T-helper 2 cell treated with Interferon-gamma antibody and Interleukin-4, amounts not matched to agents 5 μg/mL and 100 μg/mL, for 36 hours (primary cell): ENCODE measurements around the gene MYO1E.
"Not testable (repeated sequence)": the region's sequence is repeated elsewhere in the genome, so short reads cannot be mapped to it uniquely, and the experiment has no call there.

Experiments
- DNase-seq: peaks from one replicate; pipeline ENCODE4 v3.0.0; 2021; ENCODE audit warnings: low spot score
- H3K27ac Mint-ChIP-seq: one replicate; pipeline ENCODE4 v1.8.0; 2021; ENCODE audit warnings: mild to moderate bottlenecking, mixed read lengths
- H3K27me3 Mint-ChIP-seq: one replicate; pipeline ENCODE4 v1.8.0; 2021; ENCODE audit warnings: low read depth, mixed read lengths
- H3K36me3 Mint-ChIP-seq: one replicate; pipeline ENCODE4 v1.8.0; 2021; ENCODE audit warnings: low read depth, mixed read lengths
- H3K4me1 Mint-ChIP-seq: one replicate; pipeline ENCODE4 v1.8.0; 2021; ENCODE audit warnings: low read depth, mixed read lengths
- H3K4me3 Mint-ChIP-seq: one replicate; pipeline ENCODE4 v1.8.0; 2022; ENCODE audit warnings: mild to moderate bottlenecking, moderate library complexity, mixed read lengths
- H3K9me3 Mint-ChIP-seq: one replicate; pipeline ENCODE4 v1.8.0; 2021; ENCODE audit warnings: mixed read lengths

Gene MYO1E

GRCh38 chr15:59295261-59296001, 77.2 kb downstream of the MYO1E start:
- Mint-ChIP-seq H3K9me3 (no peaks in the 10 kb centered on the region), H3K4me3 (no peak overlapping the region), H3K27me3 (peaks cover 26% of the 10 kb centered on the region), H3K36me3 (no peaks in the 10 kb centered on the region), H3K27ac (no peak overlapping the region), H3K4me1 (peaks cover 36% of the 10 kb centered on the region)
- DNase-seq = no peak

GRCh38 chr15:59294574-59295260, 78.0 kb downstream of the MYO1E start:
- Mint-ChIP-seq H3K27ac (no peak overlapping the region), H3K27me3 (peaks cover 29% of the 10 kb centered on the region), H3K36me3 (no peaks in the 10 kb centered on the region), H3K4me1 (peaks cover 31% of the 10 kb centered on the region), H3K4me3 (no peak overlapping the region), H3K9me3 (no peaks in the 10 kb centered on the region)
- DNase-seq = no peak

GRCh38 chr15:59292442-59293151, 80.1 kb downstream of the MYO1E start:
- Mint-ChIP-seq H3K4me1 (peaks cover 16% of the 10 kb centered on the region), H3K36me3 (no peaks in the 10 kb centered on the region), H3K27ac (no peak overlapping the region), H3K9me3 (no peaks in the 10 kb centered on the region), H3K27me3 (peaks cover 31% of the 10 kb centered on the region), H3K4me3 (no peak overlapping the region)
- no peak for DNase-seq

GRCh38 chr15:59291213-59291549, 81.5 kb downstream of the MYO1E start:
- H3K36me3 Mint-ChIP-seq = peaks cover 2% of the 10 kb centered on the region
- no peaks in the 10 kb centered on the region for H3K9me3 Mint-ChIP-seq
- H3K27ac Mint-ChIP-seq = no peak overlapping the region
- peaks cover 17% of the 10 kb centered on the region for H3K4me1 Mint-ChIP-seq
- peaks cover 35% of the 10 kb centered on the region for H3K27me3 Mint-ChIP-seq
- no peak overlapping the region for H3K4me3 Mint-ChIP-seq
- DNase-seq = no peak

- H3K36me3 Mint-ChIP-seq = peaks cover 2% of the 10 kb centered on the region
- H3K4me3 Mint-ChIP-seq = no peak overlapping the region
- H3K27me3 Mint-ChIP-seq = peaks cover 35% of the 10 kb centered on the region
Measured at GRCh38 chr15:59290295-59291212, 82.1 kb downstream of the MYO1E start.

GRCh38 chr15:59289574-59289973, 83.1 kb downstream of the MYO1E start:
- DNase-seq = no peak
- Mint-ChIP-seq H3K4me3 (no peak overlapping the region), H3K27me3 (peaks cover 31% of the 10 kb centered on the region), H3K4me1 (peaks cover 13% of the 10 kb centered on the region), H3K27ac (no peak overlapping the region), H3K9me3 (no peaks in the 10 kb centered on the region), H3K36me3 (peaks cover 2% of the 10 kb centered on the region)

More at GRCh38 chr15:59290295-59291212, 82.1 kb downstream of the MYO1E start:
- Mint-ChIP-seq H3K9me3 (no peaks in the 10 kb centered on the region), H3K27ac (no peak overlapping the region), H3K4me1 (peaks cover 16% of the 10 kb centered on the region)
- DNase-seq = no peak

- peaks cover 23% of the 10 kb centered on the region for H3K4me1 Mint-ChIP-seq
- peaks cover 2% of the 10 kb centered on the region for H3K36me3 Mint-ChIP-seq
- DNase-seq = no peak
- H3K4me3 Mint-ChIP-seq = no peak overlapping the region
- peaks cover 21% of the 10 kb centered on the region for H3K27me3 Mint-ChIP-seq
- H3K27ac Mint-ChIP-seq = no peak overlapping the region
- H3K9me3 Mint-ChIP-seq = no peaks in the 10 kb centered on the region
Measured at GRCh38 chr15:59283717-59284391, 88.8 kb downstream of the MYO1E start.

- Mint-ChIP-seq H3K9me3 (no peaks in the 10 kb centered on the region), H3K27ac (no peak overlapping the region), H3K27me3 (peaks cover 30% of the 10 kb centered on the region), H3K4me1 (peaks cover 23% of the 10 kb centered on the region), H3K36me3 (peaks cover 2% of the 10 kb centered on the region), H3K4me3 (no peak overlapping the region)
- DNase-seq = no peak
Measured at GRCh38 chr15:59282515-59283337, 89.9 kb downstream of the MYO1E start.

GRCh38 chr15:59281699-59282098, 91.0 kb downstream of the MYO1E start:
- H3K4me1 Mint-ChIP-seq = peaks cover 27% of the 10 kb centered on the region
- peaks cover 32% of the 10 kb centered on the region for H3K27me3 Mint-ChIP-seq
- DNase-seq = no peak
- H3K36me3 Mint-ChIP-seq = peaks cover 1% of the 10 kb centered on the region
- H3K4me3 Mint-ChIP-seq = no peak overlapping the region
- H3K9me3 Mint-ChIP-seq = no peaks in the 10 kb centered on the region
- H3K27ac Mint-ChIP-seq = no peak overlapping the region

- Mint-ChIP-seq H3K36me3 (no peaks in the 10 kb centered on the region), H3K4me3 (no peak overlapping the region), H3K9me3 (no peaks in the 10 kb centered on the region), H3K27me3 (peaks cover 30% of the 10 kb centered on the region), H3K27ac (no peak overlapping the region), H3K4me1 (peaks cover 31% of the 10 kb centered on the region)
- no peak for DNase-seq
Measured at GRCh38 chr15:59280855-59281254, 91.8 kb downstream of the MYO1E start.

- H3K27ac Mint-ChIP-seq = not testable (repeated sequence)
Measured at GRCh38 chr15:59280292-59280691, 92.4 kb downstream of the MYO1E start.

GRCh38 chr15:59279023-59279422, 93.6 kb downstream of the MYO1E start:
- peaks cover 34% of the 10 kb centered on the region for H3K27me3 Mint-ChIP-seq
- no peak overlapping the region for H3K4me3 Mint-ChIP-seq
- H3K27ac Mint-ChIP-seq = no peak overlapping the region
- H3K4me1 Mint-ChIP-seq = peaks cover 48% of the 10 kb centered on the region
- H3K9me3 Mint-ChIP-seq = no peaks in the 10 kb centered on the region
- no peak for DNase-seq
- H3K36me3 Mint-ChIP-seq = peaks cover 1% of the 10 kb centered on the region

More at GRCh38 chr15:59280292-59280691, 92.4 kb downstream of the MYO1E start:
- peaks cover 36% of the 10 kb centered on the region for H3K4me1 Mint-ChIP-seq
- H3K27me3 Mint-ChIP-seq = peaks cover 32% of the 10 kb centered on the region
- not testable (repeated sequence) for H3K9me3 Mint-ChIP-seq, H3K4me3 Mint-ChIP-seq, DNase-seq, H3K36me3 Mint-ChIP-seq
